DND-41 (cell line): ENCODE data around the gene PNPT1.

Source experiments
- ATAC-seq: fragments of 200-7000 bp; cut with Tn5 transposase; 3 replicates; pipeline ENCODE4 v1.9.1; 2021; ENCODE audit warnings: low read depth; ENCODE audit not compliant: insufficient read depth
- DNase-seq: peaks from one replicate; pipeline ENCODE4 v3.0.0-alpha.2; 2020
- H2AFZ ChIP-seq: 2 replicates; pipeline ENCODE4 v1.6.0; 2012; ENCODE audit warnings: low read depth, low read length
- H3K27ac ChIP-seq: 2 replicates; pipeline ENCODE4 v1.5.1; 2012; ENCODE audit warnings: low read length, inconsistent platforms
- H3K27me3 ChIP-seq: fragments of 200-600 bp; sonication (generic); 2 replicates; pipeline ENCODE4 v1.6.0; 2012; ENCODE audit warnings: low read length, mild to moderate bottlenecking, inconsistent platforms; ENCODE audit not compliant: insufficient read depth, poor library complexity
- H3K36me3 ChIP-seq: 2 replicates; pipeline ENCODE4 v1.5.1; 2012; ENCODE audit warnings: low read length, inconsistent platforms; ENCODE audit not compliant: insufficient read depth
- H3K4me1 ChIP-seq: 2 replicates; pipeline ENCODE4 v1.5.1; 2012; ENCODE audit warnings: mild to moderate bottlenecking, low read length; ENCODE audit not compliant: insufficient read depth
- H3K4me2 ChIP-seq: 2 replicates; pipeline ENCODE4 v1.6.0; 2012; ENCODE audit warnings: mild to moderate bottlenecking, moderate library complexity, low read length, inconsistent platforms; ENCODE audit not compliant: insufficient read depth
- H3K4me3 ChIP-seq, 2 experiments: fragments of 200-600 bp in 1 of 2; shearing (Covaris generic) in 1 of 2; 2 replicates each; pipeline ENCODE4 v1.5.1; 2012 to 2016; ENCODE audit warnings: inconsistent platforms in 2 of 2, low read length in 2 of 2, mild to moderate bottlenecking in 2 of 2, low read depth in 1 of 2, moderate library complexity in 1 of 2
- H3K79me2 ChIP-seq: 2 replicates; pipeline ENCODE4 v1.6.0; 2012; ENCODE audit warnings: low read length, inconsistent platforms; ENCODE audit not compliant: insufficient read depth
- H3K9ac ChIP-seq: 2 replicates; pipeline ENCODE4 v1.6.0; 2012; ENCODE audit warnings: low read depth, mild to moderate bottlenecking, inconsistent platforms, low read length, moderate library complexity
- H3K9me3 ChIP-seq: 2 replicates; pipeline ENCODE4 v1.5.1; 2012; ENCODE audit warnings: low read length, moderate library complexity, mild to moderate bottlenecking, inconsistent platforms; ENCODE audit not compliant: insufficient read depth, severe bottlenecking
- H4K20me1 ChIP-seq: 2 replicates; pipeline ENCODE4 v1.6.0; 2012; ENCODE audit warnings: low read length; ENCODE audit not compliant: insufficient read depth
- CTCF ChIP-seq: IDR thresholded peaks from 2 replicates; pipeline ENCODE4 v1.5.1; 2012; ENCODE audit warnings: borderline replicate concordance, low read length, moderate library complexity, mild to moderate bottlenecking; ENCODE audit not compliant: poor library complexity, severe bottlenecking; ENCODE audit errors: extremely low read depth
- EZH2 ChIP-seq: IDR thresholded peaks from 3 replicates; pipeline ENCODE4 v1.6.1; 2012; ENCODE audit warnings: borderline replicate concordance, low read depth, mild to moderate bottlenecking, moderate library complexity, low read length, inconsistent platforms; ENCODE audit not compliant: severe bottlenecking

PNPT1 gene

GRCh38 chr2:55616551-55617174, 77.0 kb downstream of the PNPT1 start:
- H3K79me2 ChIP-seq: peaks cover 94% of the 10 kb centered on the region
- H3K36me3 ChIP-seq: peaks cover 61% of the 10 kb centered on the region
- peaks cover 50% of the 10 kb centered on the region for H3K4me1 ChIP-seq
- H4K20me1 ChIP-seq: peaks cover 47% of the 10 kb centered on the region
- H2AFZ ChIP-seq: peak overlapping the region; percentile 87
- peak overlapping the region; percentile 75 to 89 for H3K4me3 ChIP-seq
- DNase-seq (peak; percentile 38), ATAC-seq (peak; percentile 29)
- H3K4me2 ChIP-seq: peak overlapping the region; percentile 77
- H3K9ac ChIP-seq: peak overlapping the region; percentile 95
- H3K9me3 ChIP-seq: no peaks in the 10 kb centered on the region
- H3K27me3 ChIP-seq: no peaks in the 10 kb centered on the region
- TF ChIP-seq EZH2 (no peak), CTCF (no peak)
- H3K27ac ChIP-seq: peak overlapping the region; percentile 94

GRCh38 chr2:55611997-55612396, 81.6 kb downstream of the PNPT1 start:
- H3K27ac ChIP-seq: no peak overlapping the region
- H3K4me2 ChIP-seq: no peak overlapping the region
- H2AFZ ChIP-seq: no peak overlapping the region
- no peak overlapping the region for H3K9ac ChIP-seq
- peaks cover 65% of the 10 kb centered on the region for H3K36me3 ChIP-seq
- peaks cover 96% of the 10 kb centered on the region for H3K79me2 ChIP-seq
- no peaks in the 10 kb centered on the region for H3K27me3 ChIP-seq
- H4K20me1 ChIP-seq: peaks cover 22% of the 10 kb centered on the region
- no peak overlapping the region for H3K4me3 ChIP-seq
- H3K4me1 ChIP-seq: peaks cover 20% of the 10 kb centered on the region
- TF ChIP-seq CTCF (no peak), EZH2 (no peak)
- DNase-seq (no peak), ATAC-seq (no peak)
- no peaks in the 10 kb centered on the region for H3K9me3 ChIP-seq

DNA sequence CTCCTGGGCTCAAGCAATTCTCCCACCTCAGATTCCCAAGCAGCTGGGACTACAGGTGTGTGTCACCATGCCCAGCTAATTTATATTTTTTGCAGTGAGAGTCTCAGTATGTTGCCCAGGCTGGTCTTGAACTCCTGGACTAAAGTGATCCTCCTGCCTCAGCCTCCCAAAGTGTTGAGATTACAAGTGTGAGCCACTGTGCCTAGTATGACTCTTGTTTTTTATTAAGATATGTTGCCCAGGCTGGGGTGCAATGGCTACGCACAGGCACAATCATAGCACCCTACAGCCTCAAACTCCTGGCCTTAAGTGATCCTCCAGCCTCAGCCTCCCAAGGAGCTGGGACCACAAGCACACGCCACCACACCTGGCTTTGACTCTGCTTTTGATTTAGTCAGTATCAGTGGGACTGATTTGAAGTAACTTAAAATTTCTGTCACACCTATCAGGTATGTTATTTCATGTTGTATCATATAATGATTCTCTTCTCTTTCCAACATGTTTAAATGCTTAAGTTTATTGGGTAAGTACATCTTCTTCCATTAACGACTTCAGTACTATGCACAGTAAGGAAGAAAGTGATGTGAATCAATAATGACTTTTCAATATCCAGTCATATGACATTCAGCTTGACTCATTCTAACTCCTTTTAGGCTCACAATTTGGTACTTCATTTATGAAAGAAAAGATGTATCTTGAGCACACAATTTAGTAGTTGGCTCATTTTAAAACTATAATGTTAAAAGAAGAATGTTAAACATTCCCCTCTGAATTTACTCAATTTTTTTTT, 82.5 kb downstream of the PNPT1 start:
- H4K20me1 ChIP-seq: peaks cover 14% of the 10 kb centered on the region; the same call in 1 of the 2 replicates

More for the DNA sequence above, 82.5 kb downstream of the PNPT1 start:
- no peaks in the 10 kb centered on the region for H3K27me3 ChIP-seq
- no peak overlapping the region for H2AFZ ChIP-seq
- H3K4me2 ChIP-seq: no peak overlapping the region
- H3K9me3 ChIP-seq: no peaks in the 10 kb centered on the region
- H3K4me3 ChIP-seq: no peak overlapping the region
- DNase-seq (no peak), ATAC-seq (no peak)
- TF ChIP-seq CTCF: no peak
- no peak for TF ChIP-seq EZH2
- peaks cover 18% of the 10 kb centered on the region for H3K4me1 ChIP-seq
- H3K36me3 ChIP-seq: peaks cover 65% of the 10 kb centered on the region
- no peak overlapping the region for H3K27ac ChIP-seq
- no peak overlapping the region for H3K9ac ChIP-seq
- peaks cover 95% of the 10 kb centered on the region for H3K79me2 ChIP-seq
